AG09319 (cell line): Measurements from ENCODE around the gene ARNT2.

Experiments used
- DNase-seq: peaks from one replicate; pipeline ENCODE4 v3.0.0-alpha.2; 2010; ENCODE audit warnings: low read depth; ENCODE audit errors: extremely low read depth
- CTCF ChIP-seq: IDR thresholded peaks from 2 replicates; pipeline ENCODE4 v1.5.1; 2011; ENCODE audit warnings: low read depth, mild to moderate bottlenecking, inconsistent platforms, low read length, moderate library complexity

Gene ARNT2

DNA sequence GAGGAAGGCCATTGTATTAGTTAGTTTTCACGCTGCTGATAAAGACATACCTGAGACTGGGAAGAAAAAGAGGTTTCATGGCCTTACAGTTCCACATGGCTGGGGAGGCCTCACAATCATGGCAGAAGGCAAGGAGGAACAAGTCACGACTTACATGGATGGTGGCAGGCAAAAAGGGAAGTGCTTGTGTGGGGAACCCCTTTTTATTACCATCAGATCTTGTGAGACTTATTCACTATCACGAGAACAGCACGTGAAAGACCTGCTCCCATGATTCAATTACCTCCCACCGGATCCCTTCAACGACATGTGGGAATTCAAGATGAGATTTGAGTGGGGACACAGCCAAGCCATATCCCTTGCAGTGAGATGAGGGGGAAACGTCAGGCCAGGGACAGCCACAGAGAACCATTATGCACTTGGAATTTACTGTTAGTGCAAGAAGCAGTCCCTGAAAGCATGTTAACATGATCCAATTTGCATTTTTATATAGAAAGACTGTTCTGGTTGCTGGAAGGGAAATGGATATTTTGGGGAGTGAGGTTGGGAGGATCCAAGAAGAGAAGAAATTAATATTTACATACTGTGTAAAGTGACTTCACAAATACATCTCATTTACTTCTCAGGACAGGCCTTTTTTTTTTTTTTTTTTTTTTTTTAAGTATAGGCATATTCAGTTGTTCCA lies 87.1 kb downstream of the ARNT2 start:
- TF ChIP-seq CTCF = no peak
- DNase-seq = no peak

DNA sequence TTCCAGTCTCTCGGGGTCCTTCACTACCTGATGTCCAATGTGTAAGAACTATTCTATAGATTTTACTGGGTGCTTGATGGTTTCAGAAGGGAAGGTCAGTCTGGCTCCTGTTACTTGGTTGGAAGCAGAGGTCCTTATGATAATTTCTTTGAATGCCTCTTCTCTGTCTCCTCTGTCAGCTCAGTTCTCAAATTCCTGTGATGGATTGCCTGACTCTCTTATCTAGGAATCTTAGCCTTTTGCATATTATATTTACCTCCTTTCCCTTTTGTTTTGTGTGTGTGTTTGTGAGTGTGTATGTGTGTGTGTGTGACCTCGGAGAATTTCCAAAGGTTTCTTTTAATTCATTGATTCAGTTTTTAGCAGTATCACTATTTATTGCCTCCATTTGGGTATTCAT lies 88.2 kb downstream of the ARNT2 start:
- DNase-seq = no peak
- no peak for TF ChIP-seq CTCF

GRCh38 chr15:80492874-80493273 lies 88.7 kb downstream of the ARNT2 start:
- TF ChIP-seq CTCF = no peak
- no peak for DNase-seq

DNA sequence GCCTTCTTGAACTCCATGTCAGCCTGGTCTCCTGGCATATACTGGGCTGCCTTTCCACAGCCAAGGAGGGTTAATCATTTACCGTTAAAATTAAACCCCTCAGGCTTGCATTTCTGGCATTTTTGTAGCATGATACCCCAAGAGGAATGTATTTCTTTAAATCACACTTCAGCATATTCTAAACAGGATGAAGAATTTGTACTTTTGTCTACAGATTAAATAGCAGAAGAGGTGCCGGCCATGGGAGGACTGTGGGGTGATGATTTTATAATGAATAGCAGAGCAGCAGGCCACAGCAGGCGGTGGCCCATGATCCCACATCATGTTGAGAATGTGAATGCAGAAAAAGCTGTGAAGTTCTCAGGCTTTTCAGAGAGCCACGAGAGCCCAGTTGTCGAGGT lies 90.2 kb downstream of the ARNT2 start:
- DNase-seq = no peak
- no peak for TF ChIP-seq CTCF

- no peak for TF ChIP-seq CTCF
- DNase-seq = no peak
Observed at GRCh38 chr15:80494756-80495155, 90.6 kb downstream of the ARNT2 start.

DNA sequence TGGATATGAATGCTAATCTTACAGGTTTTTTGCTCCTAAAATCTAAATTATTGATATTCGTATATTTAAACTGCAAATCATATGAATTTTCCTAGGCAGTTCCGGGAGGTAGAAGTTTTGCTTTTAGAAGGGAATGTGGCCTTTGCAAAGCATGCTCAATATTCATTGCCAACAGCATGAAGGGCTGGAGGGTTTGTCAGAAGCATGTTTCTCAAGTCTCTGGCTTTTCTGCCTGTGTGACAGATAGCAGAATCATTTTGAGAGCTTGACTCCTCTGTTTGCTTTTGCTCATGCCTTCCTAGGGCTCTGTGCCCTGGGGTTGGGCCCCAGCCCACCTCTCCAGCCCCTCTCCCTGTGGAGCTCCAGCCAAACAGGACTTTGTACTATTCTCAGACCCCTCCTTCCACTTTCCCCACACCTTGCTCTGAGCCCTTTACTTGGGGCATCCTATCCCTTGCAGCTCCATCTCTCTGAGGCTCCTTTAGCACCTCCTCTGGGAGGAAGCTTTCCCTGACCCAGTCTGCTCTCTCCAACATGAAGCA lies 91.3 kb downstream of the ARNT2 start:
- DNase-seq = no peak
- no peak for TF ChIP-seq CTCF

GRCh38 chr15:80496096-80496495 lies 91.9 kb downstream of the ARNT2 start:
- TF ChIP-seq CTCF = no peak
- DNase-seq = no peak
